Liver (tissue), 9 donors: ENCODE results near the gene GRIK2. TPM values are rescaled to one million over a fixed set of nuclear protein-coding genes. Genes with fewer than 3 reads are reported as not detected.

Source experiments
- DNase-seq: peaks from one replicate; pipeline ENCODE4 v3.0.0-alpha.2; 2017; ENCODE audit warnings: low spot score
- H3K27ac ChIP-seq, 2 donors: one replicate each; pipeline ENCODE4 v1.7.0; 2013; ENCODE audit warnings: inconsistent platforms in 2 of 2, low read length in 2 of 2, control low read depth in 1 of 2, low read depth in 1 of 2, mild to moderate bottlenecking in 1 of 2
- H3K27me3 ChIP-seq, 4 donors: one replicate each; pipeline versions ENCODE4 v1.6.1 to v1.7.0; 2013; ENCODE audit warnings: low read length in 3 of 4, inconsistent platforms in 1 of 4, mild to moderate bottlenecking in 1 of 4, moderate library complexity in 1 of 4; ENCODE audit not compliant: control insufficient read depth in 4 of 4, insufficient read depth in 4 of 4
- H3K36me3 ChIP-seq, 4 donors: one replicate each; pipeline versions ENCODE4 v1.6.1 to v1.7.0; 2013; ENCODE audit warnings: low read length in 3 of 4, mild to moderate bottlenecking in 3 of 4, low read depth in 1 of 4, moderate library complexity in 1 of 4; ENCODE audit not compliant: control insufficient read depth in 4 of 4, insufficient read depth in 3 of 4
- H3K4me1 ChIP-seq, 4 donors: one replicate each; pipeline versions ENCODE4 v1.6.1 to v1.7.0; 2013; ENCODE audit warnings: low read length in 3 of 4, mild to moderate bottlenecking in 3 of 4, moderate library complexity in 1 of 4; ENCODE audit not compliant: control insufficient read depth in 4 of 4, insufficient read depth in 4 of 4
- H3K4me3 ChIP-seq, 3 donors: one replicate each; pipeline versions ENCODE4 v1.6.1 to v1.7.0; 2013; ENCODE audit warnings: low read length in 3 of 3, control low read depth in 1 of 3, low read depth in 1 of 3, mild to moderate bottlenecking in 1 of 3
- H3K9ac ChIP-seq, 2 donors: one replicate each; pipeline ENCODE4 v1.7.0; 2013; ENCODE audit warnings: low read length in 2 of 2, mild to moderate bottlenecking in 2 of 2, moderate library complexity in 2 of 2, control low read depth in 1 of 2, low read depth in 1 of 2
- H3K9me3 ChIP-seq, 4 donors: one replicate each; pipeline versions ENCODE4 v1.6.1 to v1.7.0; 2013; ENCODE audit warnings: low read length in 3 of 4; ENCODE audit not compliant: control insufficient read depth in 4 of 4
- FOXA1 ChIP-seq: IDR thresholded peaks from 2 replicates; pipeline ENCODE4 v1.6.1; 2016; ENCODE audit warnings: antibody characterized with exemption
- FOXA2 ChIP-seq: IDR thresholded peaks from 2 replicates; pipeline ENCODE4 v1.6.1; 2016; ENCODE audit warnings: antibody characterized with exemption
- JUND ChIP-seq, 2 donors: IDR thresholded peaks; 2 replicates each; pipeline ENCODE4 v1.6.1; 2016; ENCODE audit warnings: antibody characterized with exemption in 2 of 2
- NR2F2 ChIP-seq: IDR thresholded peaks from 2 replicates; pipeline ENCODE4 v1.6.1; 2016; ENCODE audit warnings: antibody characterized with exemption
- RAD21 ChIP-seq, 2 donors: IDR thresholded peaks; 2 replicates each; pipeline ENCODE4 v1.6.1; 2016; ENCODE audit warnings: antibody characterized with exemption in 2 of 2, mild to moderate bottlenecking in 2 of 2
- RXRA ChIP-seq, 2 donors: IDR thresholded peaks; 2 replicates each; pipeline ENCODE4 v1.6.1; 2017 to 2018; ENCODE audit warnings: antibody characterized with exemption in 2 of 2, mild to moderate bottlenecking in 1 of 2
- SP1 ChIP-seq: IDR thresholded peaks from 2 replicates; pipeline ENCODE4 v1.6.1; 2018; ENCODE audit warnings: antibody characterized with exemption, mild to moderate bottlenecking
- TAF1 ChIP-seq: conservative IDR thresholded peaks from 2 replicates; pipeline ENCODE4 v1.6.1; 2016; ENCODE audit warnings: antibody characterized with exemption, mild to moderate bottlenecking
- WGBS: extraction: QIAGEN DNeasy Blood & Tissue Kit; methylation state at CpG from one replicate; pipeline ENCODE4 v1.1.7; 2013; 5-methylcytosine and 5-hydroxymethylcytosine counted together
- polyA plus RNA-seq, 2 donors: library from polyadenylated mRNA; stranded (reverse) in 1 of 2; unstranded in 1 of 2; fragments of 200-250 nt in 1 of 2; fragments of >200 nt in 1 of 2; fragmentation: Nextera tagmentation in 1 of 2; extraction: Ambion mirVana in 1 of 2; gene quantifications; one replicate each; pipeline versions ENCODE4 v1.2.1 to v1.2.3, GENCODE V29; 2013 to 2015
- total RNA-seq, 2 donors: library from RNA; depleted of rRNA; stranded (reverse); fragments of >200 nt; gene quantifications; one replicate each; pipeline ENCODE4 v1.2.3, GENCODE V29; 2014
- TF ChIP-seq, protein P1 (sequence below): IDR thresholded peaks from 2 replicates; pipeline ENCODE4 v1.6.1; 2016; ENCODE audit warnings: antibody characterized with exemption
- TF ChIP-seq, protein P2 (sequence below): IDR thresholded peaks from 2 replicates; pipeline ENCODE4 v1.6.1; 2016; ENCODE audit warnings: antibody characterized with exemption, mild to moderate bottlenecking
- TF ChIP-seq, protein P3 (sequence below): IDR thresholded peaks from 2 replicates; pipeline ENCODE4 v1.6.1; 2016; ENCODE audit warnings: antibody characterized with exemption
- TF ChIP-seq, protein P4 (sequence below): IDR thresholded peaks from 2 replicates; pipeline ENCODE4 v1.6.1; 2016; ENCODE audit warnings: antibody characterized with exemption
- donor health status: healthy.
- donor health status: healthy.
- donor health status: healthy.
- donor health status: healthy.
- donor health status: healthy.

GRIK2 gene
- total and polyA plus RNA-seq, 4 donors: 0.02 to 0.17 (median 0.05) TPM

DNA sequence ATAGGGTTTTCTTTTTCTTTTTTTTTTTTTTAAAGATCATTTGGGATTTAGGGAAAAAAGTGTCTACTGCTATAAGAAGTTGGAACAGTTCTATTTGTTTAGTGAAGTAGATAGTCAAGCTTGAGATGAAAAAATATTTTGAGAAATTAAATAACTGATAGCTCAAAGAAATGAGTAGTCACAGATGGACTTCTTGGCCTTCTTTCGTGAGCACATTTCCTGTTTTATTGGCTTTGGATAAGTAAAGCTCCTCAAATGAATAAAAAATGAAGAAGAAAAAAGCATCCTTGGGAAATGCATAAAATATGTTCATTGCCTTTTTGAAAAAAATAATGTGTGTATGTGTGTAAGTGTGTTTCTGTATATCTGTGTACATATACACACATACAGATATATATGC, 515.9 kb downstream of the GRIK2 start:
- H3K9ac ChIP-seq: no peak overlapping the region
- DNase-seq: no peak
- no peaks in the 10 kb centered on the region for H3K9me3 ChIP-seq
- H3K27me3 ChIP-seq: no peaks in the 10 kb centered on the region
- H3K36me3 ChIP-seq: no peaks in the 10 kb centered on the region
- 91% methylated on average over 1 of the region's 1 CpG for WGBS
- no peak overlapping the region for H3K4me3 ChIP-seq
- TF ChIP-seq FOXA2 (no peak), TAF1 (no peak), SP1 (no peak), RAD21 (IDR thresholded peaks at IDR 0.05) (no peak), RXRA (IDR thresholded peaks at IDR 0.05) (no peak), FOXA1 (no peak), JUND (IDR thresholded peaks at IDR 0.05) (no peak), NR2F2 (no peak)
- TF ChIP-seq, protein P1, sequence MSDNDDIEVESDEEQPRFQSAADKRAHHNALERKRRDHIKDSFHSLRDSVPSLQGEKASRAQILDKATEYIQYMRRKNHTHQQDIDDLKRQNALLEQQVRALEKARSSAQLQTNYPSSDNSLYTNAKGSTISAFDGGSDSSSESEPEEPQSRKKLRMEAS: no peak
- TF ChIP-seq, protein P2, sequence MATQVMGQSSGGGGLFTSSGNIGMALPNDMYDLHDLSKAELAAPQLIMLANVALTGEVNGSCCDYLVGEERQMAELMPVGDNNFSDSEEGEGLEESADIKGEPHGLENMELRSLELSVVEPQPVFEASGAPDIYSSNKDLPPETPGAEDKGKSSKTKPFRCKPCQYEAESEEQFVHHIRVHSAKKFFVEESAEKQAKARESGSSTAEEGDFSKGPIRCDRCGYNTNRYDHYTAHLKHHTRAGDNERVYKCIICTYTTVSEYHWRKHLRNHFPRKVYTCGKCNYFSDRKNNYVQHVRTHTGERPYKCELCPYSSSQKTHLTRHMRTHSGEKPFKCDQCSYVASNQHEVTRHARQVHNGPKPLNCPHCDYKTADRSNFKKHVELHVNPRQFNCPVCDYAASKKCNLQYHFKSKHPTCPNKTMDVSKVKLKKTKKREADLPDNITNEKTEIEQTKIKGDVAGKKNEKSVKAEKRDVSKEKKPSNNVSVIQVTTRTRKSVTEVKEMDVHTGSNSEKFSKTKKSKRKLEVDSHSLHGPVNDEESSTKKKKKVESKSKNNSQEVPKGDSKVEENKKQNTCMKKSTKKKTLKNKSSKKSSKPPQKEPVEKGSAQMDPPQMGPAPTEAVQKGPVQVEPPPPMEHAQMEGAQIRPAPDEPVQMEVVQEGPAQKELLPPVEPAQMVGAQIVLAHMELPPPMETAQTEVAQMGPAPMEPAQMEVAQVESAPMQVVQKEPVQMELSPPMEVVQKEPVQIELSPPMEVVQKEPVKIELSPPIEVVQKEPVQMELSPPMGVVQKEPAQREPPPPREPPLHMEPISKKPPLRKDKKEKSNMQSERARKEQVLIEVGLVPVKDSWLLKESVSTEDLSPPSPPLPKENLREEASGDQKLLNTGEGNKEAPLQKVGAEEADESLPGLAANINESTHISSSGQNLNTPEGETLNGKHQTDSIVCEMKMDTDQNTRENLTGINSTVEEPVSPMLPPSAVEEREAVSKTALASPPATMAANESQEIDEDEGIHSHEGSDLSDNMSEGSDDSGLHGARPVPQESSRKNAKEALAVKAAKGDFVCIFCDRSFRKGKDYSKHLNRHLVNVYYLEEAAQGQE: no peak
- TF ChIP-seq, protein P3, sequence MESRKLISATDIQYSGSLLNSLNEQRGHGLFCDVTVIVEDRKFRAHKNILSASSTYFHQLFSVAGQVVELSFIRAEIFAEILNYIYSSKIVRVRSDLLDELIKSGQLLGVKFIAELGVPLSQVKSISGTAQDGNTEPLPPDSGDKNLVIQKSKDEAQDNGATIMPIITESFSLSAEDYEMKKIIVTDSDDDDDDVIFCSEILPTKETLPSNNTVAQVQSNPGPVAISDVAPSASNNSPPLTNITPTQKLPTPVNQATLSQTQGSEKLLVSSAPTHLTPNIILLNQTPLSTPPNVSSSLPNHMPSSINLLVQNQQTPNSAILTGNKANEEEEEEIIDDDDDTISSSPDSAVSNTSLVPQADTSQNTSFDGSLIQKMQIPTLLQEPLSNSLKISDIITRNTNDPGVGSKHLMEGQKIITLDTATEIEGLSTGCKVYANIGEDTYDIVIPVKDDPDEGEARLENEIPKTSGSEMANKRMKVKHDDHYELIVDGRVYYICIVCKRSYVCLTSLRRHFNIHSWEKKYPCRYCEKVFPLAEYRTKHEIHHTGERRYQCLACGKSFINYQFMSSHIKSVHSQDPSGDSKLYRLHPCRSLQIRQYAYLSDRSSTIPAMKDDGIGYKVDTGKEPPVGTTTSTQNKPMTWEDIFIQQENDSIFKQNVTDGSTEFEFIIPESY: no peak
- TF ChIP-seq, protein P4, sequence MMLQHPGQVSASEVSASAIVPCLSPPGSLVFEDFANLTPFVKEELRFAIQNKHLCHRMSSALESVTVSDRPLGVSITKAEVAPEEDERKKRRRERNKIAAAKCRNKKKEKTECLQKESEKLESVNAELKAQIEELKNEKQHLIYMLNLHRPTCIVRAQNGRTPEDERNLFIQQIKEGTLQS: no peak
- peaks cover 0 to 5% (median 2%) of the 10 kb centered on the region in 4 donors for H3K4me1 ChIP-seq
- H3K27ac ChIP-seq: no peak overlapping the region

DNA sequence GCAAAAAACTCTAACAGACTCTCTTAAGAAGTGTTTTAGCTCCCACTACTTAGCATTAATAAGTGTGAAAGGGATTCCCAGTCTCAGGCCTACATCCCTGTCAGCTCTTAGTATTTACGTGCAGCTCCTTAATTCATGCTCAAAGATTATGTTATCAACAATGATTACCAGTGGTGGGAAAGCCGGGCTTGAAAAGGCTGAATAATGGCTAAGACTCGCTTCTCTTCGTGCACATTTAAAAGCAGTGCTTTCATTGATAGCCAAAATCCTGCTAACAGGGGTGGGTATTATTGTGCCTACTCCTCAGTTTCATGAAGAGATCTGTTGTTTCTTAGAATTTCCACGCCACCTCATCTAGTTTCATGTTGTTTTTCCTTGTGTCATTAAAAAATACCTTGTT, 518.8 kb downstream of the GRIK2 start:
- no peak for DNase-seq
- Histone ChIP-seq H3K27me3 (no peaks in the 10 kb centered on the region), H3K27ac (no peak overlapping the region), H3K4me3 (no peak overlapping the region), H3K9me3 (no peaks in the 10 kb centered on the region), H3K9ac (no peak overlapping the region), H3K36me3 (no peaks in the 10 kb centered on the region), H3K4me1 (peaks cover 0 to 5% (median 0%) of the 10 kb centered on the region in 4 donors)
- WGBS: 81% methylated on average over 5 of the region's 5 CpGs
- TF ChIP-seq, protein P2: no peak
- TF ChIP-seq FOXA2: no peak
- no peak for TF ChIP-seq SP1
- TF ChIP-seq TAF1: no peak
